ENCODE data around the gene DLST. TPM values are rescaled to one million over a fixed set of nuclear protein-coding genes. Genes with fewer than 3 reads are reported as not detected.

DLST gene
- polyA plus RNA-seq, 3 donors = 6.7 to 76.5 (median 7.3) TPM

DNA sequence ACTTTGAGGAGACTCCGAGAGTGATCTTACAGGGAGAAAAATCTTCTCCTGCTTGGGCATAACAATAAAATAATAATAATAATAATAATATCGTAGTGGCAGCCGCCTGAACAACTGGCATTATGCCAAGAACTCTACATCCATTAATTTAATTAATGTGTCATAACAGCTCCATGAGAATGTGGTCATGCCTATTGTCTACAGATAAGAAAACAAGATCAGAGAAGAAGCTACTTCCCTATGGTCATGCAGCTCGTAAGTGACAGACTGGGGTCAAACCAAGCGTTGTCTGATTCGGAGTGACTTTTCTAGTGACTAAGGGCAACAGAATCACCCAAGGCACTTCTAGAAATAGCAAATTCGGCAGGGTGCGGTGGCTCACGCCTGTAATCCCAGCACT is 17.5 kb upstream of the DLST start:
- H3K9me3 ChIP-seq (replicated peaks in 1 of 2; ENCODE audit: control insufficient read depth in 1 of 2, insufficient read depth in 1 of 2, low read length in 2 of 2) = no peaks in the 10 kb centered on the region
- peaks cover 13 to 20% of the 10 kb centered on the region in 2 donors for H3K4me1 ChIP-seq (ENCODE audit: control insufficient read depth in 1 of 2, insufficient read depth in 2 of 2, low read length in 2 of 2)
- Mint-ChIP-seq H3K27me3 (ENCODE audit: low read depth in 3 of 3) (no peaks in the 10 kb centered on the region), H3K9me3 (peaks cover 0 to 2% (median 0%) of the 10 kb centered on the region in 7 donors), H3K27ac (no peak overlapping the region), H3K36me3 (no peaks in the 10 kb centered on the region), H3K4me1 (peaks cover 26% of the 10 kb centered on the region), H3K4me3 (no peak overlapping the region)
- H3K27me3 ChIP-seq (ENCODE audit: control insufficient read depth in 2 of 2, insufficient read depth in 2 of 2, low read length in 2 of 2) = no peaks in the 10 kb centered on the region
- H3K36me3 ChIP-seq (replicated peaks in 1 of 2; ENCODE audit: control insufficient read depth in 1 of 2, insufficient read depth in 2 of 2, low read length in 2 of 2) = no peaks in the 10 kb centered on the region
- H3K4me3 ChIP-seq (replicated peaks in 1 of 3; ENCODE audit: low read depth in 2 of 3, low read length in 3 of 3) = no peak overlapping the region
- intact Hi-C loops (cut with micrococcal nuclease) = loop anchor here (5.0 to 10.0 kb wide), 2 partner anchors 221 to 223 kb away; no protein-coding TSS in a partner anchor
- H3K27ac ChIP-seq (ENCODE audit: low read depth in 1 of 2, low read length in 2 of 2) = no peak overlapping the region
- 77% methylated on average over 5 of the region's 9 CpGs for WGBS (ENCODE audit: insufficient coverage)
- no peaks in the 10 kb centered on the region for H4K20me1 ChIP-seq (ENCODE audit: insufficient read depth, low read length)
- no peak overlapping the region for H3K4me2 ChIP-seq (replicated peaks; ENCODE audit: extremely low read depth, low read length, poor library complexity, severe bottlenecking)
- no peaks in the 10 kb centered on the region for H3K79me2 ChIP-seq (ENCODE audit: insufficient read depth, low read length)
- no peak overlapping the region for H3K9ac ChIP-seq (ENCODE audit: insufficient read depth, low read length, poor library complexity, severe bottlenecking)
- no peak overlapping the region for H2AFZ ChIP-seq (ENCODE audit: insufficient read depth, low read depth, low read length, poor library complexity, severe bottlenecking)
- DNase-seq = no peak
- TF ChIP-seq, protein P1, sequence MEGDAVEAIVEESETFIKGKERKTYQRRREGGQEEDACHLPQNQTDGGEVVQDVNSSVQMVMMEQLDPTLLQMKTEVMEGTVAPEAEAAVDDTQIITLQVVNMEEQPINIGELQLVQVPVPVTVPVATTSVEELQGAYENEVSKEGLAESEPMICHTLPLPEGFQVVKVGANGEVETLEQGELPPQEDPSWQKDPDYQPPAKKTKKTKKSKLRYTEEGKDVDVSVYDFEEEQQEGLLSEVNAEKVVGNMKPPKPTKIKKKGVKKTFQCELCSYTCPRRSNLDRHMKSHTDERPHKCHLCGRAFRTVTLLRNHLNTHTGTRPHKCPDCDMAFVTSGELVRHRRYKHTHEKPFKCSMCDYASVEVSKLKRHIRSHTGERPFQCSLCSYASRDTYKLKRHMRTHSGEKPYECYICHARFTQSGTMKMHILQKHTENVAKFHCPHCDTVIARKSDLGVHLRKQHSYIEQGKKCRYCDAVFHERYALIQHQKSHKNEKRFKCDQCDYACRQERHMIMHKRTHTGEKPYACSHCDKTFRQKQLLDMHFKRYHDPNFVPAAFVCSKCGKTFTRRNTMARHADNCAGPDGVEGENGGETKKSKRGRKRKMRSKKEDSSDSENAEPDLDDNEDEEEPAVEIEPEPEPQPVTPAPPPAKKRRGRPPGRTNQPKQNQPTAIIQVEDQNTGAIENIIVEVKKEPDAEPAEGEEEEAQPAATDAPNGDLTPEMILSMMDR (IDR thresholded peaks at IDR 0.05) = no peak

DNA sequence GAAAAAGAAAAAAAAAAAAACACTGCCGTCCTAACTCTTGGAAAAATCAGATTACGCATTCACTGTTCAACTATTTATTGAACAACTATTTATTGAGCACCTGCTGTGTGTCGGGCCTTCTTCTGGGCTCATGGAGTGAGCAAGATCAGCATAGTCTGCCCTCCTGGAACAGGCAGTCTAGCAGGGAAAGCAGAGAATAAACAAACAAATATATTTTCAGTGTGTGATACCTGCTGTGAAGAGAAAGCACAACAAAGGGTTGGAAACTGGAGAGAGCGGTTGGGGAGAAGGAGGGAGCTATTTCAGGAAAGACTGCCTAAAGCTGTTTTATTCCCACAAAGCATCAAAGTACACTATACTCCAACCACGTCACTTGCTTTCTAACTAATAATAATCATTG is 16.6 kb upstream of the DLST start:
- TF ChIP-seq, protein P1 (IDR thresholded peaks at IDR 0.05) = no peak
- no peaks in the 10 kb centered on the region for H3K36me3 Mint-ChIP-seq
- Histone ChIP-seq H3K4me3 (replicated peaks in 1 of 3; ENCODE audit: low read depth in 2 of 3, low read length in 3 of 3) (no peak overlapping the region), H3K4me2 (replicated peaks; ENCODE audit: extremely low read depth, low read length, poor library complexity, severe bottlenecking) (no peak overlapping the region), H3K27ac (ENCODE audit: low read depth in 1 of 2, low read length in 2 of 2) (no peak overlapping the region), H3K79me2 (ENCODE audit: insufficient read depth, low read length) (no peaks in the 10 kb centered on the region), H3K36me3 (replicated peaks in 1 of 2; ENCODE audit: control insufficient read depth in 1 of 2, insufficient read depth in 2 of 2, low read length in 2 of 2) (no peaks in the 10 kb centered on the region), H4K20me1 (ENCODE audit: insufficient read depth, low read length) (no peaks in the 10 kb centered on the region), H3K9ac (ENCODE audit: insufficient read depth, low read length, poor library complexity, severe bottlenecking) (no peak overlapping the region), H3K27me3 (ENCODE audit: control insufficient read depth in 2 of 2, insufficient read depth in 2 of 2, low read length in 2 of 2) (no peaks in the 10 kb centered on the region), H2AFZ (ENCODE audit: insufficient read depth, low read depth, low read length, poor library complexity, severe bottlenecking) (no peak overlapping the region), H3K4me1 (ENCODE audit: control insufficient read depth in 1 of 2, insufficient read depth in 2 of 2, low read length in 2 of 2) (peaks cover 13 to 20% of the 10 kb centered on the region in 2 donors), H3K9me3 (replicated peaks in 1 of 2; ENCODE audit: control insufficient read depth in 1 of 2, insufficient read depth in 1 of 2, low read length in 2 of 2) (no peaks in the 10 kb centered on the region)
- H3K9me3 Mint-ChIP-seq = peaks cover 0 to 2% (median 0%) of the 10 kb centered on the region in 7 donors
- intact Hi-C loops (cut with micrococcal nuclease) = loop anchor here in 1 of 2 donors (10.0 kb wide), 1 partner anchor 220 kb away; no protein-coding TSS in a partner anchor
- no peak for DNase-seq
- H3K4me1 Mint-ChIP-seq = peaks cover 26% of the 10 kb centered on the region
- H3K4me3 Mint-ChIP-seq = no peak overlapping the region
- H3K27me3 Mint-ChIP-seq (ENCODE audit: low read depth in 3 of 3) = no peaks in the 10 kb centered on the region
- no peak overlapping the region for H3K27ac Mint-ChIP-seq
- WGBS (ENCODE audit: insufficient coverage) = 80% methylated on average over 1 of the region's 5 CpGs
